D341Med (cell line): ENCODE data around the gene MCM5.
"Not testable (repeated sequence)": the region's sequence is repeated elsewhere in the genome, so short reads cannot be mapped to it uniquely, and the experiment has no call there.

ENCODE experiments used
- DNase-seq: peaks from one replicate; pipeline ENCODE4 v3.0.0; 2012; ENCODE audit warnings: low spot score

The MCM5 gene

GRCh38 chr22:35452351-35452781, 52.4 kb downstream of the MCM5 start:
- no peak for DNase-seq

GRCh38 chr22:35452810-35453743, 53.1 kb downstream of the MCM5 start:
- no peak for DNase-seq

- DNase-seq: no peak
These were observed 54.6 kb downstream of the MCM5 start for GRCh38 chr22:35454416-35455054.

GRCh38 chr22:35455529-35455928, 55.6 kb downstream of the MCM5 start:
- DNase-seq: no peak

GRCh38 chr22:35456757-35457156, 56.8 kb downstream of the MCM5 start:
- DNase-seq: no peak

- DNase-seq: no peak
These were observed 58.0 kb downstream of the MCM5 start for GRCh38 chr22:35457729-35458546.

GRCh38 chr22:35458547-35459422, 58.8 kb downstream of the MCM5 start:
- DNase-seq: no peak

GRCh38 chr22:35459423-35459894, 59.5 kb downstream of the MCM5 start:
- no peak for DNase-seq

GRCh38 chr22:35459976-35460375, 60.0 kb downstream of the MCM5 start:
- not testable (repeated sequence) for DNase-seq

- DNase-seq: no peak
These were observed 60.7 kb downstream of the MCM5 start for GRCh38 chr22:35460688-35461087.

- no peak for DNase-seq
These were observed 62.7 kb downstream of the MCM5 start for GRCh38 chr22:35462498-35463230.

GRCh38 chr22:35463231-35463933, 63.4 kb downstream of the MCM5 start:
- DNase-seq: no peak

- DNase-seq: no peak
These were observed 64.5 kb downstream of the MCM5 start for GRCh38 chr22:35464399-35464798.

GRCh38 chr22:35465109-35465701, 65.3 kb downstream of the MCM5 start:
- no peak for DNase-seq

GRCh38 chr22:35467681-35468434, 67.9 kb downstream of the MCM5 start:
- no peak for DNase-seq

- no peak for DNase-seq
These were observed 71.0 kb downstream of the MCM5 start for GRCh38 chr22:35470903-35471321.

GRCh38 chr22:35471566-35471965, 71.6 kb downstream of the MCM5 start:
- not testable (repeated sequence) for DNase-seq

GRCh38 chr22:35472488-35472887, 72.5 kb downstream of the MCM5 start:
- DNase-seq: no peak

- no peak for DNase-seq
These were observed 74.0 kb downstream of the MCM5 start for GRCh38 chr22:35473971-35474370.
